HEK293T (cell line): ENCODE data around the gene MOCS3.

Source experiments
- BHLHE40 ChIP-seq: fragments of 450-650 bp; IDR thresholded peaks from 2 replicates; pipeline ENCODE4 v1.6.1; 2016; ENCODE audit warnings: mild to moderate bottlenecking, moderate library complexity, borderline replicate concordance
- CTBP1 ChIP-seq: fragments of 450-650 bp; IDR thresholded peaks from 2 replicates; pipeline ENCODE4 v1.6.1; 2016; ENCODE audit warnings: borderline replicate concordance
- ELF4 ChIP-seq: fragments of 450-650 bp; IDR thresholded peaks from 2 replicates; pipeline ENCODE4 v1.6.1; 2017; ENCODE audit warnings: antibody characterized with exemption
- FOXA1 ChIP-seq: fragments of 450-650 bp; IDR thresholded peaks from 2 replicates; pipeline ENCODE4 v1.6.1; 2016; ENCODE audit warnings: mild to moderate bottlenecking
- FOXM1 ChIP-seq: fragments of 450-650 bp; IDR thresholded peaks from 2 replicates; pipeline ENCODE4 v1.6.1; 2017; ENCODE audit warnings: mild to moderate bottlenecking, borderline replicate concordance
- HDGF ChIP-seq: fragments of 450-650 bp; IDR thresholded peaks from 2 replicates; pipeline ENCODE4 v1.6.1; 2017; ENCODE audit warnings: antibody characterized with exemption, borderline replicate concordance
- LEF1 ChIP-seq: fragments of 450-650 bp; IDR thresholded peaks from 2 replicates; pipeline ENCODE4 v1.6.1; 2017; ENCODE audit warnings: mild to moderate bottlenecking, borderline replicate concordance
- NFRKB ChIP-seq: fragments of 450-650 bp; IDR thresholded peaks from 2 replicates; pipeline ENCODE4 v1.6.1; 2016; ENCODE audit warnings: mild to moderate bottlenecking, moderate library complexity
- PKNOX1 ChIP-seq: fragments of 450-650 bp; IDR thresholded peaks from 2 replicates; pipeline ENCODE4 v1.6.1; 2016
- SP1 ChIP-seq: fragments of 450-650 bp; IDR thresholded peaks from 2 replicates; pipeline ENCODE4 v1.6.1; 2017
- SUZ12 ChIP-seq: fragments of 450-650 bp; IDR thresholded peaks from 2 replicates; pipeline ENCODE4 v1.6.1; 2016; ENCODE audit warnings: mild to moderate bottlenecking
- TARDBP ChIP-seq: fragments of 450-650 bp; IDR thresholded peaks from 2 replicates; pipeline ENCODE4 v1.6.1; 2016
- ZNF384 ChIP-seq: fragments of 450-650 bp; IDR thresholded peaks from 2 replicates; pipeline ENCODE4 v1.6.1; 2016

GRCh38 chr20:50920997-50921396 lies 37.6 kb upstream of the MOCS3 start:
- no peak for TF ChIP-seq SP1
- no peak for TF ChIP-seq CTBP1
- no peak for TF ChIP-seq FOXA1
- no peak for TF ChIP-seq NFRKB
- TF ChIP-seq SUZ12, result no peak
- TF ChIP-seq PKNOX1, result no peak
- TF ChIP-seq BHLHE40, result no peak
- no peak for TF ChIP-seq ZNF384
- TF ChIP-seq TARDBP, result no peak
- no peak for TF ChIP-seq ELF4
- no peak for TF ChIP-seq FOXM1
- TF ChIP-seq HDGF, result no peak
- TF ChIP-seq LEF1, result no peak
